Spleen (tissue), 11 donors: ENCODE data around the gene RELB. TPM values are rescaled to one million over a fixed set of nuclear protein-coding genes. Genes with fewer than 3 reads are reported as not detected.
A peak's percentile ranks its signal among the peaks of the same experiment; 100 is the strongest.

Experiments used
- DNase-seq: peaks from one replicate; pipeline ENCODE4 v3.0.0-alpha.2; 2020
- H3K27ac ChIP-seq, 8 donors: fragments of 200-600 bp; sonication (generic) in 7 of 8; 1 replicate in 4 of 8; 2 replicates in 4 of 8; pipeline versions ENCODE4 v1.5.0 to v1.8.0; 2016 to 2021; ENCODE audit warnings: inconsistent platforms in 4 of 8, mild to moderate bottlenecking in 4 of 8, moderate library complexity in 1 of 8
- H3K27me3 ChIP-seq, 7 donors: fragments of 200-600 bp; sonication (generic) in 6 of 7; replicated peaks in 1 of 7; 1 replicate in 4 of 7; 2 replicates in 3 of 7; pipeline versions ENCODE4 v1.5.0 to v1.8.0; 2016 to 2021; ENCODE audit warnings: inconsistent platforms in 3 of 7, mild to moderate bottlenecking in 1 of 7
- H3K36me3 ChIP-seq, 6 donors: fragments of 200-600 bp; sonication (generic) in 5 of 6; 1 replicate in 4 of 6; 2 replicates in 2 of 6; pipeline versions ENCODE4 v1.5.0 to v1.8.0; 2016 to 2021; ENCODE audit warnings: inconsistent platforms in 2 of 6
- H3K4me1 ChIP-seq, 6 donors: fragments of 200-600 bp; sonication (generic) in 5 of 6; 1 replicate in 3 of 6; 2 replicates in 3 of 6; pipeline versions ENCODE4 v1.5.0 to v1.8.0; 2016 to 2021; ENCODE audit warnings: inconsistent platforms in 3 of 6
- H3K4me3 ChIP-seq, 8 donors: fragments of 200-600 bp; sonication (generic) in 7 of 8; 1 replicate in 4 of 8; 2 replicates in 4 of 8; pipeline versions ENCODE4 v1.5.0 to v1.8.0; 2016 to 2021; ENCODE audit warnings: inconsistent platforms in 4 of 8, mild to moderate bottlenecking in 4 of 8, moderate library complexity in 2 of 8
- H3K9me3 ChIP-seq, 8 donors: fragments of 200-600 bp; sonication (generic) in 7 of 8; 1 replicate in 4 of 8; 2 replicates in 4 of 8; pipeline versions ENCODE4 v1.5.0 to v1.8.0; 2016 to 2021; ENCODE audit warnings: inconsistent platforms in 4 of 8
- CTCF ChIP-seq, 11 experiments: fragments of 200-600 bp in 7 of 11; fragments of 450-650 bp in 4 of 11; sonication (generic) in 4 of 11; IDR thresholded peaks in 8 of 11; conservative IDR thresholded peaks in 3 of 11; 1 replicate in 7 of 11; 2 replicates in 4 of 11; pipeline versions ENCODE4 v1.4.0 to v1.8.0; 2016 to 2021; ENCODE audit warnings: antibody characterized with exemption in 11 of 11, inconsistent platforms in 4 of 11, mild to moderate bottlenecking in 1 of 11
- POLR2A ChIP-seq, 3 donors: fragments of 450-650 bp; IDR thresholded peaks; one replicate each; pipeline ENCODE4 v1.5.1; 2017; ENCODE audit warnings: antibody characterized with exemption in 3 of 3, mild to moderate bottlenecking in 1 of 3
- POLR2AphosphoS5 ChIP-seq, 3 donors: sonication (generic); formaldehyde crosslinking; IDR thresholded peaks; one replicate each; pipeline ENCODE4 v1.5.1; 2017; ENCODE audit warnings: antibody characterized with exemption in 3 of 3
- WGBS, 5 donors: extraction: QIAGEN DNeasy Blood & Tissue Kit in 3 of 5; methylation state at CpG; one replicate each; pipeline versions ENCODE4 v1.1.5 to v1.1.7; 2013 to 2018; 5-methylcytosine and 5-hydroxymethylcytosine counted together
- intact Hi-C: fragments of 100-400 bp; cut with DNase I; formaldehyde crosslinking; loops from one replicate; pipeline ENCODE4 v1.15.0; 2023; ENCODE audit warnings: low total_unique reads
- polyA plus RNA-seq, 3 donors: library from polyadenylated mRNA; stranded (reverse); fragments of 200-250 nt; gene quantifications; one replicate each; pipeline ENCODE4 v1.2.1, GENCODE V29; 2013
- total RNA-seq, 7 donors: library from RNA; depleted of rRNA in 3 of 7; stranded (reverse); fragments of >200 nt in 3 of 7; fragmentation: NEBNext Ultra II Directional in 4 of 7; extraction: Animal tissue kit (Norgen Biotek cat#: 25700) in 4 of 7; gene quantifications; one replicate each; pipeline versions ENCODE4 v1.1.0 to v1.2.1, GENCODE V29; 2016 to 2021
- donor health status: healthy with polysubstance abuse.
- donor health status: DM: no; HTN: no; CAD: no; lungs with moderate emphysema.
- donor health status: DM: no; HTN: no; CAD: no.
- donor health status: Bipolar disorder and iron deficiency.
- donor health status: healthy.
- donor health status: DM: no; HTN: no; CAD: no.
- donor health status: DM: yes; HTN: yes; CAD: no.

Gene RELB
- total and polyA plus RNA-seq, 10 donors = 16.6 to 67.4 (median 34.7) TPM

- 58 to 90% (median 80%) methylated on average over 3 of the region's 3 CpGs for WGBS, 5 donors
- intact Hi-C loops = no loop called here
Observed at GRCh38 chr19:45020071-45020470, 18.8 kb downstream of the RELB start.

GRCh38 chr19:45021971-45022370 is 20.7 kb downstream of the RELB start:
- DNase-seq = no peak
- Histone ChIP-seq H3K4me3 (no peak overlapping the region), H3K9me3 (no peaks in the 10 kb centered on the region), H3K4me1 (peaks cover 0 to 5% (median 4%) of the 10 kb centered on the region in 6 donors), H3K27ac (no peak overlapping the region), H3K27me3 (no peaks in the 10 kb centered on the region), H3K36me3 (peaks cover 0 to 79% (median 45%) of the 10 kb centered on the region in 6 donors)
- intact Hi-C loops = no loop called here
- 86 to 92% (median 88%) methylated on average over 6 to 14 of the region's 14 CpGs for WGBS, 5 donors
- TF ChIP-seq POLR2AphosphoS5 (IDR thresholded peaks at IDR 0.05) = peak in 1 of 3 donors; percentile 42
- no peak for TF ChIP-seq CTCF (IDR thresholded peaks at IDR 0.05 in 8 of 11, conservative IDR thresholded peaks at IDR 0.05 in 3 of 11)

More at GRCh38 chr19:45020071-45020470, 18.8 kb downstream of the RELB start:
- DNase-seq = no peak
- no peak overlapping the region for H3K4me3 ChIP-seq
- H3K27me3 ChIP-seq = no peaks in the 10 kb centered on the region
- H3K9me3 ChIP-seq = no peaks in the 10 kb centered on the region
- H3K4me1 ChIP-seq = peaks cover 2 to 20% (median 17%) of the 10 kb centered on the region in 6 donors
- TF ChIP-seq CTCF (IDR thresholded peaks at IDR 0.05 in 8 of 11, conservative IDR thresholded peaks at IDR 0.05 in 3 of 11) (no peak), POLR2A (IDR thresholded peaks at IDR 0.05) (no peak), POLR2AphosphoS5 (IDR thresholded peaks at IDR 0.05) (no peak)
- peaks cover 0 to 79% (median 42%) of the 10 kb centered on the region in 6 donors for H3K36me3 ChIP-seq
- H3K27ac ChIP-seq = no peak overlapping the region

- H3K27me3 ChIP-seq = no peaks in the 10 kb centered on the region
- no peak for TF ChIP-seq POLR2AphosphoS5 (IDR thresholded peaks at IDR 0.05)
- TF ChIP-seq POLR2A (IDR thresholded peaks at IDR 0.05) = no peak
- no peak for TF ChIP-seq CTCF (IDR thresholded peaks at IDR 0.05 in 8 of 11, conservative IDR thresholded peaks at IDR 0.05 in 3 of 11)
- 76 to 95% (median 81%) methylated on average over 4 of the region's 4 CpGs for WGBS, 5 donors
- no peak for DNase-seq
- intact Hi-C loops = no loop called here
- no peak overlapping the region for H3K4me3 ChIP-seq
- H3K27ac ChIP-seq = no peak overlapping the region
- no peaks in the 10 kb centered on the region for H3K9me3 ChIP-seq
- no peaks in the 10 kb centered on the region for H3K4me1 ChIP-seq
- peaks cover 0 to 87% (median 53%) of the 10 kb centered on the region in 6 donors for H3K36me3 ChIP-seq
Observed at GRCh38 chr19:45023048-45023447, 21.8 kb downstream of the RELB start.

GRCh38 chr19:45025264-45025663 is 24.0 kb downstream of the RELB start:
- Histone ChIP-seq H3K4me1 (no peaks in the 10 kb centered on the region), H3K4me3 (no peak overlapping the region), H3K36me3 (peaks cover 0 to 92% (median 65%) of the 10 kb centered on the region in 6 donors), H3K27ac (no peak overlapping the region), H3K27me3 (no peaks in the 10 kb centered on the region), H3K9me3 (no peaks in the 10 kb centered on the region)
- intact Hi-C loops = no loop called here
- no peak for DNase-seq
- no peak for TF ChIP-seq POLR2AphosphoS5 (IDR thresholded peaks at IDR 0.05)
- TF ChIP-seq POLR2A (IDR thresholded peaks at IDR 0.05) = no peak
- no peak for TF ChIP-seq CTCF (IDR thresholded peaks at IDR 0.05 in 8 of 11, conservative IDR thresholded peaks at IDR 0.05 in 3 of 11)
- 94 to 99% (median 96%) methylated on average over 9 of the region's 9 CpGs for WGBS, 5 donors
